ENCODE data around the gene EFCAB11. TPM values are rescaled to one million over a fixed set of nuclear protein-coding genes. Genes with fewer than 3 reads are reported as not detected.

The EFCAB11 gene
- total and polyA plus RNA-seq, 9 of the 15 experiments (the other 6 are each of a cell fraction or from before 2014, with no cell fraction given): 13.4 to 37.9 (median 17.4) TPM

GRCh38 chr14:89805501-89805900, 149.0 kb downstream of the EFCAB11 start:
- ATAC-seq: no peak
- Histone ChIP-seq H3K9ac (ENCODE audit: insufficient read depth in 1 of 2, low read depth in 2 of 2, low read length in 2 of 2) (no peak overlapping the region), H3K4me1 (replicated peaks in 1 of 2; ENCODE audit: control insufficient read depth in 2 of 2, insufficient read depth in 2 of 2, low read length in 2 of 2) (no peaks in the 10 kb centered on the region), H3K4me2 (ENCODE audit: insufficient read depth, low read length) (no peak overlapping the region), H4K20me1 (replicated peaks; ENCODE audit: control insufficient read depth, insufficient read depth, low read length) (no peaks in the 10 kb centered on the region; the same call in 1 of the 2 replicates), H3K9me1 (ENCODE audit: control insufficient read depth, insufficient read depth, low read length) (no peaks in the 10 kb centered on the region), H3K27me3 (ENCODE audit: control insufficient read depth in 2 of 2, insufficient read depth in 2 of 2, low read length in 2 of 2) (no peaks in the 10 kb centered on the region), H3K36me3 (ENCODE audit: control insufficient read depth, insufficient read depth, low read length) (no peaks in the 10 kb centered on the region), H3K79me2 (ENCODE audit: control insufficient read depth, insufficient read depth, low read length) (no peaks in the 10 kb centered on the region), H3K9me3 (replicated peaks; ENCODE audit: control insufficient read depth, insufficient read depth, low read depth, low read length) (no peaks in the 10 kb centered on the region), H3K4me3 (no peak overlapping the region), H2AFZ (ENCODE audit: low read depth, low read length) (no peak overlapping the region), H3K27ac (ENCODE audit: extremely low read depth, low read depth, low read length) (no peak overlapping the region)
- WGBS (ENCODE audit: insufficient coverage, low coverage, missing lambda C conversion rate): 0% methylated on average over 1 of the region's 1 CpG
- no peak for FAIRE-seq
- no TSS peak for BruUV-seq (replicated peaks)
- in situ Hi-C loops (cut with MboI) (no loop called here), intact Hi-C loops (cut with micrococcal nuclease) (no loop called here)
- ChIA-PET CTCF (ENCODE audit: low intra/inter-chr PET ratio) (no interaction called here), POLR2A (interaction anchor here (1.0 kb wide), 1 partner anchor 184 kb away, joined by 3 read pairs; no protein-coding TSS in a partner anchor)
- no peak for DNase-seq (ENCODE audit: extremely low read depth in 1 of 4, low spot score in 3 of 4)
- TF ChIP-seq ZNF778 (CRISPR knock-in tag; IDR thresholded peaks at IDR 0.05) (no peak), ZNF407 (IDR thresholded peaks at IDR 0.05; ENCODE audit: low read depth) (no peak), TEAD2 (tag; IDR thresholded peaks at IDR 0.05) (no peak), FOXP4 (CRISPR knock-in tag; IDR thresholded peaks at IDR 0.05; ENCODE audit: borderline replicate concordance) (no peak), CEBPB (tag; IDR thresholded peaks at IDR 0.05) (no peak), ZNF175 (CRISPR knock-in tag; IDR thresholded peaks at IDR 0.05; ENCODE audit: low read depth) (no peak), ZNF707 (CRISPR knock-in tag; conservative IDR thresholded peaks at IDR 0.05) (no peak), NCOA6 (IDR thresholded peaks at IDR 0.05) (no peak), CBFA2T3 (IDR thresholded peaks at IDR 0.05) (no peak), E4F1 (CRISPR knock-in tag; IDR thresholded peaks at IDR 0.05; ENCODE audit: borderline replicate concordance) (no peak)
